H1 (cell line): Measurements from ENCODE around the gene OSBPL2. TPM values are rescaled to one million over a fixed set of nuclear protein-coding genes. Genes with fewer than 3 reads are reported as not detected.

ENCODE experiments used
- CHD1 ChIP-seq: IDR thresholded peaks from 2 replicates; pipeline ENCODE4 v1.6.1; 2012; ENCODE audit warnings: low read depth, low read length, improper control_type of control experiment
- EP300 ChIP-seq, 2 experiments: IDR thresholded peaks; 1 replicate in 1 of 2; 2 replicates in 1 of 2; pipeline ENCODE4 v1.6.1; 2011 to 2012; ENCODE audit warnings: low read depth in 2 of 2, low read length in 2 of 2, mild to moderate bottlenecking in 2 of 2, borderline replicate concordance in 1 of 2, inconsistent platforms in 1 of 2, moderate library complexity in 1 of 2
- HDAC6 ChIP-seq: IDR thresholded peaks from one replicate; pipeline ENCODE4 v1.7.1; 2012; ENCODE audit warnings: low read depth, mild to moderate bottlenecking, inconsistent platforms, low read length, moderate library complexity
- KDM5A ChIP-seq: fragments of 200-600 bp; IDR thresholded peaks from 2 replicates; pipeline ENCODE4 v1.7.1; 2012; ENCODE audit warnings: mild to moderate bottlenecking, low read length, inconsistent platforms, mixed read lengths
- MAX ChIP-seq: IDR thresholded peaks from 2 replicates; pipeline ENCODE4 v1.6.1; 2012; ENCODE audit warnings: inconsistent platforms
- RAD21 ChIP-seq, 2 experiments: IDR thresholded peaks in 1 of 2; conservative IDR thresholded peaks in 1 of 2; 2 replicates each; pipeline ENCODE4 v1.6.1; 2011; ENCODE audit warnings: low read depth in 2 of 2, low read length in 2 of 2, improper control_type of control experiment in 1 of 2, inconsistent platforms in 1 of 2, mild to moderate bottlenecking in 1 of 2, moderate library complexity in 1 of 2
- RXRA ChIP-seq: IDR thresholded peaks from 2 replicates; pipeline ENCODE4 v1.6.1; 2011; ENCODE audit warnings: low read depth, mild to moderate bottlenecking, low read length, moderate library complexity; ENCODE audit not compliant: insufficient read depth
- SAP30 ChIP-seq: fragments of 300-600 bp; sonication (generic); IDR thresholded peaks from 2 replicates; pipeline ENCODE4 v1.7.1; 2012; ENCODE audit warnings: low read length, moderate library complexity, mild to moderate bottlenecking, inconsistent platforms; ENCODE audit not compliant: insufficient read depth, insufficient replicate concordance
- ZNF274 ChIP-seq: IDR thresholded peaks from 2 replicates; pipeline ENCODE4 v1.7.0; 2012; ENCODE audit warnings: low read length, borderline replicate concordance; ENCODE audit errors: extremely low read depth
- polyA plus RNA-seq, 7 experiments: library from polyadenylated mRNA; depleted of rRNA in 3 of 7; stranded (reverse) in 5 of 7; unstranded in 2 of 7; fragments of >200 nt in 5 of 7; fragments of 200-250 nt in 2 of 7; gene quantifications; 1 replicate in 5 of 7; 2 replicates in 1 of 7; 4 replicates in 1 of 7; pipeline versions ENCODE4 v1.2.1 to v1.2.3, GENCODE V29; 2011 to 2013; ENCODE audit warnings: missing spikeins in 2 of 7, mixed read lengths in 2 of 7
- total RNA-seq: library from RNA; stranded (reverse); fragmentation: NEBNext Ultra II Directional; extraction: Animal tissue kit (Norgen Biotek cat#: 25700); gene quantifications from 2 replicates; pipeline ENCODE4 v1.2.1, GENCODE V29; 2021

Gene OSBPL2
- total and polyA plus RNA-seq, 2 of the 8 experiments (the other 6 are each of a cell fraction or from before 2014, with no cell fraction given) = 11.7 to 42.4 TPM

- TF ChIP-seq MAX (no peak), CHD1 (no peak), KDM5A (no peak), RAD21 (IDR thresholded peaks at IDR 0.05 in 1 of 2, conservative IDR thresholded peaks at IDR 0.05 in 1 of 2; ENCODE audit: low read depth in 2 of 2, low read length in 2 of 2) (no peak), ZNF274 (no peak), HDAC6 (no peak), SAP30 (no peak), RXRA (no peak), EP300 (IDR thresholded peaks at IDR 0.05; ENCODE audit: borderline replicate concordance in 1 of 2, low read depth in 2 of 2, low read length in 2 of 2) (no peak)
These were observed 74.7 kb downstream of the OSBPL2 start (continued) for GRCh38 chr20:62313021-62313420.
